Chondrocyte (in vitro differentiated cells): ENCODE results near the gene MCF2. TPM values are rescaled to one million over a fixed set of nuclear protein-coding genes. Genes with fewer than 3 reads are reported as not detected.

ENCODE experiments used
- DNase-seq: peaks from one replicate; pipeline ENCODE4 v3.0.0; 2021; ENCODE audit warnings: mixed read lengths, low spot score
- H3K27ac Mint-ChIP-seq: one replicate; pipeline ENCODE4 v1.8.0; 2021; ENCODE audit warnings: mild to moderate bottlenecking, moderate library complexity, mixed read lengths; ENCODE audit not compliant: unreplicated experiment
- H3K27me3 Mint-ChIP-seq: 2 replicates; pipeline ENCODE4 v1.8.0; 2021; ENCODE audit warnings: low read depth, mixed read lengths
- H3K36me3 Mint-ChIP-seq: 2 replicates; pipeline ENCODE4 v1.8.0; 2021; ENCODE audit warnings: low read depth, mixed read lengths
- H3K4me1 Mint-ChIP-seq: 2 replicates; pipeline ENCODE4 v1.8.0; 2021; ENCODE audit warnings: low read depth, mild to moderate bottlenecking, mixed read lengths
- H3K4me3 Mint-ChIP-seq: one replicate; pipeline ENCODE4 v1.8.0; 2021; ENCODE audit warnings: mild to moderate bottlenecking, moderate library complexity, mixed read lengths; ENCODE audit not compliant: unreplicated experiment
- H3K9me3 Mint-ChIP-seq: 2 replicates; pipeline ENCODE4 v1.8.0; 2021; ENCODE audit warnings: low read depth, mixed read lengths
- CTCF ChIP-seq: fragments of 200-600 bp; sonication (generic); IDR thresholded peaks from 2 replicates; pipeline ENCODE4 v1.5.0; 2021; ENCODE audit warnings: antibody characterized with exemption, mild to moderate bottlenecking, moderate library complexity
- total RNA-seq: library from RNA; stranded (reverse); gene quantifications from 3 replicates; pipeline ENCODE4 v1.2.1, GENCODE V29; 2021

MCF2 gene
- total RNA-seq, 1 donor from 2014 or later: not detected

- TF ChIP-seq CTCF: no peak
- H3K4me1 Mint-ChIP-seq: no peaks in the 10 kb centered on the region
- no peak overlapping the region for H3K27ac Mint-ChIP-seq
- H3K36me3 Mint-ChIP-seq: no peaks in the 10 kb centered on the region
- H3K9me3 Mint-ChIP-seq: peaks cover 10% of the 10 kb centered on the region
- DNase-seq: no peak
- no peak overlapping the region for H3K4me3 Mint-ChIP-seq
- H3K27me3 Mint-ChIP-seq: no peaks in the 10 kb centered on the region
Observed at GRCh38 chrX:139533444-139533843, 174.5 kb downstream of the MCF2 start.

GRCh38 chrX:139532834-139533233, 175.1 kb downstream of the MCF2 start:
- Mint-ChIP-seq H3K4me1 (no peaks in the 10 kb centered on the region), H3K27me3 (no peaks in the 10 kb centered on the region), H3K9me3 (peaks cover 10% of the 10 kb centered on the region), H3K36me3 (no peaks in the 10 kb centered on the region), H3K27ac (no peak overlapping the region), H3K4me3 (no peak overlapping the region)
- TF ChIP-seq CTCF: no peak
- no peak for DNase-seq

Other genes with a start within 250 kb of the MCF2 start
- gene F9, start 177.4 kb downstream of the MCF2 start, total RNA-seq: not detected in 3 replicates
- 20.4 to 23.9 TPM (median 23.3 TPM) in 3 replicates for gene ATP11C, start 224.9 kb upstream of the MCF2 start, total RNA-seq